Measurements from ENCODE around the gene ST6GALNAC5. TPM values are rescaled to one million over a fixed set of nuclear protein-coding genes. Genes with fewer than 3 reads are reported as not detected.

Gene ST6GALNAC5
- total and polyA plus RNA-seq, 2 experiments from 2014 or later, result 4.1 to 19.2 TPM

GRCh38 chr1:76957961-76958360 lies 90.7 kb downstream of the ST6GALNAC5 start (continued):
- TF ChIP-seq ZNF462 (CRISPR knock-in tag; IDR thresholded peaks at IDR 0.05), result no peak
- no peak for TF ChIP-seq EZH2phosphoT487 (IDR thresholded peaks at IDR 0.05; ENCODE audit: unreplicated experiment)
- TF ChIP-seq ZNF331 (CRISPR knock-in tag; IDR thresholded peaks at IDR 0.05; ENCODE audit: low read depth), result no peak
- TF ChIP-seq POLR2AphosphoS5 (IDR thresholded peaks at IDR 0.05; ENCODE audit: low read depth), result no peak
- TF ChIP-seq NANOG (IDR thresholded peaks at IDR 0.05; ENCODE audit: borderline replicate concordance), result no peak
- no peak for TF ChIP-seq CREB1 (CRISPR knock-in tag; IDR thresholded peaks at IDR 0.05; ENCODE audit: low read depth)

- Mint-ChIP-seq H3K27me3 (ENCODE audit: insufficient read depth, low read depth, poor library complexity) (peaks cover 2% of the 10 kb centered on the region), H3K36me3 (ENCODE audit: low read depth) (peaks cover 3% of the 10 kb centered on the region; the same call in 1 of the 3 replicates), H3K9me3 (no peaks in the 10 kb centered on the region; the same call in 2 of the 3 replicates), H3K4me1 (peaks cover 37% of the 10 kb centered on the region), H3K4me3 (no peak overlapping the region), H3K27ac (peak overlapping the region; percentile 24; the same call in 1 of the 2 replicates)
- DNase-seq (ENCODE audit: low spot score), result no peak
- Histone ChIP-seq H2AFZ (no peak overlapping the region), H3K4me2 (no peak overlapping the region), H3K27me3 (ENCODE audit: insufficient read depth) (no peaks in the 10 kb centered on the region), H3K4me1 (ENCODE audit: insufficient read depth) (peaks cover 13% of the 10 kb centered on the region), H3F3A (replicated peaks; ENCODE audit: low read depth) (no peaks in the 10 kb centered on the region), H3K9me2 (ENCODE audit: insufficient read depth) (no peaks in the 10 kb centered on the region; the same call in 1 of the 2 replicates), H3K27ac (ENCODE audit: low read depth) (no peak overlapping the region), H4K20me1 (replicated peaks; ENCODE audit: insufficient read depth) (no peaks in the 10 kb centered on the region; the same call in 1 of the 2 replicates), H3K79me2 (replicated peaks; ENCODE audit: insufficient read depth) (no peaks in the 10 kb centered on the region), H3K36me3 (ENCODE audit: insufficient read depth) (no peaks in the 10 kb centered on the region), H3K4me3 (no peak overlapping the region)
- ATAC-seq, result no peak
- TF ChIP-seq CREB1 (CRISPR knock-in tag; IDR thresholded peaks at IDR 0.05; ENCODE audit: low read depth) (no peak), EZH2 (IDR thresholded peaks at IDR 0.05; ENCODE audit: low read depth, unreplicated experiment) (no peak), ZNF114 (CRISPR knock-in tag; IDR thresholded peaks at IDR 0.05) (no peak), ZNF462 (CRISPR knock-in tag; IDR thresholded peaks at IDR 0.05) (no peak), ETS1 (IDR thresholded peaks at IDR 0.05) (no peak), POLR2AphosphoS5 (IDR thresholded peaks at IDR 0.05; ENCODE audit: low read depth) (no peak)
Measured at GRCh38 chr1:76958828-76959227, 91.5 kb downstream of the ST6GALNAC5 start.
